ENCODE results near the gene KIF13A.

- TF ChIP-seq CTCF (IDR thresholded peaks at IDR 0.05) (no peak), POLR2A (IDR thresholded peaks at IDR 0.05) (no peak)
These were observed 56.2 kb downstream of the KIF13A start for GRCh38 chr6:17931227-17931626.

Data from Peyer's patch (tissue), 4 donors.